GM19372 (cell line): ENCODE data around the gene NTM.

Source experiments
- ATAC-seq: cut with Tn5 transposase; IDR thresholded peaks from one replicate; pipeline ENCODE4 v1.9.1; 2021; ENCODE audit warnings: mild to moderate bottlenecking, low read depth, moderate library complexity; ENCODE audit not compliant: unreplicated experiment

Gene NTM

GRCh38 chr11:132379540-132379939 lies 1009.1 kb downstream of the NTM start:
- ATAC-seq, result no peak
